Liver (tissue), 3 donors: ENCODE results near the gene STC2.

Experiments
- JUND ChIP-seq, 2 donors: IDR thresholded peaks; 2 replicates each; pipeline ENCODE4 v1.6.1; 2016; ENCODE audit warnings: antibody characterized with exemption in 2 of 2
- YY1 ChIP-seq: IDR thresholded peaks from 2 replicates; pipeline ENCODE4 v1.6.1; 2016; ENCODE audit warnings: antibody characterized with exemption, mild to moderate bottlenecking
- TF ChIP-seq, protein P1 (sequence below): fragments of 150-350 bp; IDR thresholded peaks from 2 replicates; pipeline ENCODE4 v1.5.1; 2017; ENCODE audit warnings: improper control_type of control experiment, low read depth, low read length; ENCODE audit not compliant: missing input control
- donor health status: healthy.
- donor health status: healthy.

DNA sequence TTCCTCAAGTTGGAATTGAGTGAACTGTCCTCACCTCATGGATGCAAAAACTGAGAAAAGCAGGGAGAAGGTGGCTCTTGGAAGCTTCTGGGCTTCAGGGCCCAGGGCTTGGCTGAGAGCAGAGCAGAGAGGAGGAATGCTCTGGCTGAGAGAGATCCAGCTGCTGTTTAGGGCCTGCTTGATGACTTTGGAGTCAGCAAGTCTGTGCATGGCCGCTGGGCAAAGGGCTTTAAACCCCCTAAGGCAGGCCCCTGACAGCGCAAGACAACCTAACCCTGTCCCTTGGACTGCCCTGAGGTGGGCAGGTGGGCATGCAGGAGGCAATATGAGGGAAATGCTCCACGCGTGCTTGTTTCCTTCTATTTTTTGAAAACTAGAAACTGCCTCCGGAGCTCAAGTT, 8.6 kb downstream of the STC2 start:
- TF ChIP-seq, protein P1, sequence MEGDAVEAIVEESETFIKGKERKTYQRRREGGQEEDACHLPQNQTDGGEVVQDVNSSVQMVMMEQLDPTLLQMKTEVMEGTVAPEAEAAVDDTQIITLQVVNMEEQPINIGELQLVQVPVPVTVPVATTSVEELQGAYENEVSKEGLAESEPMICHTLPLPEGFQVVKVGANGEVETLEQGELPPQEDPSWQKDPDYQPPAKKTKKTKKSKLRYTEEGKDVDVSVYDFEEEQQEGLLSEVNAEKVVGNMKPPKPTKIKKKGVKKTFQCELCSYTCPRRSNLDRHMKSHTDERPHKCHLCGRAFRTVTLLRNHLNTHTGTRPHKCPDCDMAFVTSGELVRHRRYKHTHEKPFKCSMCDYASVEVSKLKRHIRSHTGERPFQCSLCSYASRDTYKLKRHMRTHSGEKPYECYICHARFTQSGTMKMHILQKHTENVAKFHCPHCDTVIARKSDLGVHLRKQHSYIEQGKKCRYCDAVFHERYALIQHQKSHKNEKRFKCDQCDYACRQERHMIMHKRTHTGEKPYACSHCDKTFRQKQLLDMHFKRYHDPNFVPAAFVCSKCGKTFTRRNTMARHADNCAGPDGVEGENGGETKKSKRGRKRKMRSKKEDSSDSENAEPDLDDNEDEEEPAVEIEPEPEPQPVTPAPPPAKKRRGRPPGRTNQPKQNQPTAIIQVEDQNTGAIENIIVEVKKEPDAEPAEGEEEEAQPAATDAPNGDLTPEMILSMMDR, result no peak
- TF ChIP-seq JUND (IDR thresholded peaks at IDR 0.05), result no peak
- no peak for TF ChIP-seq YY1
